ENCODE results near the gene SERPINA1.

The SERPINA1 gene

GRCh38 chr14:94383777-94384176 is 4.6 kb downstream of the SERPINA1 start:
- no peak for DNase-seq (ENCODE audit: low read depth in 2 of 2)

GRCh38 chr14:94382716-94383596 is 5.4 kb downstream of the SERPINA1 start:
- DNase-seq (ENCODE audit: low read depth in 2 of 2) = no peak

GRCh38 chr14:94382099-94382715 is 6.2 kb downstream of the SERPINA1 start:
- no peak for DNase-seq (ENCODE audit: low read depth in 2 of 2)

- no peak for DNase-seq (ENCODE audit: low read depth in 2 of 2)
These were observed 7.0 kb downstream of the SERPINA1 start for GRCh38 chr14:94381149-94382030.

GRCh38 chr14:94380225-94381148 is 7.9 kb downstream of the SERPINA1 start:
- no peak for DNase-seq (ENCODE audit: low read depth in 2 of 2)

- no peak for DNase-seq (ENCODE audit: low read depth in 2 of 2)
These were observed 8.8 kb downstream of the SERPINA1 start for GRCh38 chr14:94379291-94380224.

- DNase-seq (ENCODE audit: low read depth in 2 of 2) = no peak
These were observed 9.7 kb downstream of the SERPINA1 start for GRCh38 chr14:94378527-94379290.

- DNase-seq (ENCODE audit: low read depth in 2 of 2) = no peak
These were observed 10.4 kb downstream of the SERPINA1 start for GRCh38 chr14:94377866-94378470.

- no peak for DNase-seq (ENCODE audit: low read depth in 2 of 2)
These were observed 11.2 kb downstream of the SERPINA1 start for GRCh38 chr14:94376976-94377865.

GRCh38 chr14:94376108-94376975 is 12.1 kb downstream of the SERPINA1 start:
- no peak for DNase-seq (ENCODE audit: low read depth in 2 of 2)

- no peak for DNase-seq (ENCODE audit: low read depth in 2 of 2)
These were observed 12.8 kb downstream of the SERPINA1 start for GRCh38 chr14:94375552-94376107.

- DNase-seq (ENCODE audit: low read depth in 2 of 2) = no peak
These were observed 13.6 kb downstream of the SERPINA1 start for GRCh38 chr14:94374749-94375260.

GRCh38 chr14:94374116-94374515 is 14.3 kb downstream of the SERPINA1 start:
- DNase-seq (ENCODE audit: low read depth in 2 of 2) = no peak

- DNase-seq (ENCODE audit: low read depth in 2 of 2) = no peak
These were observed 14.7 kb downstream of the SERPINA1 start for GRCh38 chr14:94373708-94374107.

- no peak for DNase-seq (ENCODE audit: low read depth in 2 of 2)
These were observed 16.3 kb downstream of the SERPINA1 start for GRCh38 chr14:94372021-94372605.

- no peak for DNase-seq (ENCODE audit: low read depth in 2 of 2)
These were observed 17.9 kb downstream of the SERPINA1 start for GRCh38 chr14:94370524-94370910.

Measured in stimulated activated CD4-positive, alpha-beta T cell treated with anti-CD3 and anti-CD28 coated beads, Interleukin-1b, Interleukin-23, amount 100 ng/mL, for 1 hour (primary cell).